Ovary (tissue), 3 donors: ENCODE data around the gene CDK15.

ENCODE experiments used
- EP300 ChIP-seq: sonication (generic); formaldehyde crosslinking; IDR thresholded peaks from one replicate; pipeline ENCODE4 v1.6.1; 2017; ENCODE audit warnings: antibody characterized with exemption
- POLR2A ChIP-seq: fragments of 450-650 bp; IDR thresholded peaks from one replicate; pipeline ENCODE4 v1.6.1; 2017; ENCODE audit warnings: antibody characterized with exemption, mild to moderate bottlenecking, moderate library complexity
- TF ChIP-seq, protein P1 (sequence below), 3 donors: fragments of 450-650 bp in 2 of 3; fragments of 200-600 bp in 1 of 3; IDR thresholded peaks; one replicate each; pipeline versions ENCODE4 v1.5.1 to v1.8.0; 2016 to 2022; ENCODE audit warnings: antibody characterized with exemption in 3 of 3, mild to moderate bottlenecking in 1 of 3
- donor health status: DM: no; HTN: no; CAD: no.

- TF ChIP-seq, protein P1, sequence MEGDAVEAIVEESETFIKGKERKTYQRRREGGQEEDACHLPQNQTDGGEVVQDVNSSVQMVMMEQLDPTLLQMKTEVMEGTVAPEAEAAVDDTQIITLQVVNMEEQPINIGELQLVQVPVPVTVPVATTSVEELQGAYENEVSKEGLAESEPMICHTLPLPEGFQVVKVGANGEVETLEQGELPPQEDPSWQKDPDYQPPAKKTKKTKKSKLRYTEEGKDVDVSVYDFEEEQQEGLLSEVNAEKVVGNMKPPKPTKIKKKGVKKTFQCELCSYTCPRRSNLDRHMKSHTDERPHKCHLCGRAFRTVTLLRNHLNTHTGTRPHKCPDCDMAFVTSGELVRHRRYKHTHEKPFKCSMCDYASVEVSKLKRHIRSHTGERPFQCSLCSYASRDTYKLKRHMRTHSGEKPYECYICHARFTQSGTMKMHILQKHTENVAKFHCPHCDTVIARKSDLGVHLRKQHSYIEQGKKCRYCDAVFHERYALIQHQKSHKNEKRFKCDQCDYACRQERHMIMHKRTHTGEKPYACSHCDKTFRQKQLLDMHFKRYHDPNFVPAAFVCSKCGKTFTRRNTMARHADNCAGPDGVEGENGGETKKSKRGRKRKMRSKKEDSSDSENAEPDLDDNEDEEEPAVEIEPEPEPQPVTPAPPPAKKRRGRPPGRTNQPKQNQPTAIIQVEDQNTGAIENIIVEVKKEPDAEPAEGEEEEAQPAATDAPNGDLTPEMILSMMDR (IDR thresholded peaks at IDR 0.05): no peak
- TF ChIP-seq POLR2A (no peak), EP300 (no peak)
Observed at GRCh38 chr2:201794294-201794693, 12.0 kb upstream of the CDK15 start.
